Activated CD4-positive, alpha-beta T cell treated with anti-CD3 and anti-CD28 coated beads for 48 hours (primary cell): ENCODE measurements around the gene MSI2.
"Not testable (repeated sequence)": the region's sequence is repeated elsewhere in the genome, so short reads cannot be mapped to it uniquely, and the experiment has no call there.

Source experiments
- DNase-seq: peaks from one replicate; pipeline ENCODE4 v3.0.0-alpha.2; 2020

Gene MSI2

GRCh38 chr17:57255776-57256681 is at the start of gene MSI2:
Gene MSI2, plus strand, starts transcription at chr17:57256523. Its CDS starts 220 bp downstream, at chr17:57256743.
- peak; percentile 90 for DNase-seq

- no peak for DNase-seq
Measured at GRCh38 chr17:57206928-57207327, 49.4 kb upstream of the MSI2 start.

- DNase-seq, result no peak
Measured at GRCh38 chr17:57207396-57207795, 48.9 kb upstream of the MSI2 start.

- no peak for DNase-seq
Measured at GRCh38 chr17:57210224-57210553, 46.1 kb upstream of the MSI2 start.

- no peak for DNase-seq
Measured at GRCh38 chr17:57210972-57211411, 45.3 kb upstream of the MSI2 start.

- no peak for DNase-seq
Measured at GRCh38 chr17:57211543-57211942, 44.8 kb upstream of the MSI2 start.

GRCh38 chr17:57213180-57213825 is 43.0 kb upstream of the MSI2 start:
- DNase-seq, result no peak

GRCh38 chr17:57215317-57215716 is 41.0 kb upstream of the MSI2 start:
- DNase-seq, result no peak

GRCh38 chr17:57221366-57222350 is 34.7 kb upstream of the MSI2 start:
- DNase-seq, result no peak

- not testable (repeated sequence) for DNase-seq
Measured at GRCh38 chr17:57222422-57222821, 33.9 kb upstream of the MSI2 start.

- DNase-seq, result no peak
Measured at GRCh38 chr17:57225127-57225526, 31.2 kb upstream of the MSI2 start.

GRCh38 chr17:57226793-57227192 is 29.5 kb upstream of the MSI2 start:
- DNase-seq, result no peak

- DNase-seq, result no peak
Measured at GRCh38 chr17:57228911-57229310, 27.4 kb upstream of the MSI2 start.

GRCh38 chr17:57234061-57234738 is 22.1 kb upstream of the MSI2 start:
- DNase-seq, result no peak

GRCh38 chr17:57234739-57235092 is 21.6 kb upstream of the MSI2 start:
- no peak for DNase-seq

- DNase-seq, result no peak
Measured at GRCh38 chr17:57235124-57235523, 21.2 kb upstream of the MSI2 start.

GRCh38 chr17:57236686-57237299 is 19.5 kb upstream of the MSI2 start:
- DNase-seq, result no peak

- no peak for DNase-seq
Measured at GRCh38 chr17:57240648-57241047, 15.7 kb upstream of the MSI2 start.

- DNase-seq, result no peak
Measured at GRCh38 chr17:57242148-57242547, 14.2 kb upstream of the MSI2 start.

GRCh38 chr17:57243171-57243622 is 13.1 kb upstream of the MSI2 start:
- DNase-seq, result peak; percentile 83

- no peak for DNase-seq
Measured at GRCh38 chr17:57245786-57246185, 10.5 kb upstream of the MSI2 start.

- DNase-seq, result no peak
Measured at GRCh38 chr17:57246257-57246656, 10.1 kb upstream of the MSI2 start.
